Osteocyte (in vitro differentiated cells): ENCODE results near the gene RASAL2. TPM values are rescaled to one million over a fixed set of nuclear protein-coding genes. Genes with fewer than 3 reads are reported as not detected.

Source experiments
- DNase-seq: peaks from one replicate; pipeline ENCODE4 v3.0.0; 2021; ENCODE audit warnings: mixed read lengths; ENCODE audit not compliant: unreplicated experiment; ENCODE audit errors: extremely low spot score
- H3K27ac Mint-ChIP-seq: one replicate; pipeline ENCODE4 v1.8.0; 2021; ENCODE audit warnings: mild to moderate bottlenecking, mixed read lengths; ENCODE audit not compliant: unreplicated experiment
- H3K27me3 Mint-ChIP-seq: one replicate; pipeline ENCODE4 v1.8.0; 2021; ENCODE audit warnings: mixed read lengths; ENCODE audit not compliant: unreplicated experiment
- H3K36me3 Mint-ChIP-seq: one replicate; pipeline ENCODE4 v1.8.0; 2021; ENCODE audit warnings: mixed read lengths; ENCODE audit not compliant: unreplicated experiment
- H3K4me1 Mint-ChIP-seq: one replicate; pipeline ENCODE4 v1.8.0; 2021; ENCODE audit warnings: mixed read lengths; ENCODE audit not compliant: unreplicated experiment
- H3K4me3 Mint-ChIP-seq: one replicate; pipeline ENCODE4 v1.8.0; 2021; ENCODE audit warnings: mild to moderate bottlenecking, moderate library complexity, mixed read lengths; ENCODE audit not compliant: unreplicated experiment
- H3K9me3 Mint-ChIP-seq: one replicate; pipeline ENCODE4 v1.8.0; 2021; ENCODE audit warnings: mixed read lengths; ENCODE audit not compliant: unreplicated experiment
- CTCF ChIP-seq: fragments of 200-600 bp; sonication (generic); IDR thresholded peaks from 2 replicates; pipeline ENCODE4 v1.5.0; 2021; ENCODE audit warnings: antibody characterized with exemption, mild to moderate bottlenecking, moderate library complexity
- total RNA-seq: library from RNA; stranded (reverse); gene quantifications from 2 replicates; pipeline ENCODE4 v1.2.1, GENCODE V29; 2021

RASAL2 gene
- total RNA-seq, 1 donor from 2014 or later: 34.2 TPM

- Mint-ChIP-seq H3K4me1 (peaks cover 55% of the 10 kb centered on the region), H3K27me3 (no peaks in the 10 kb centered on the region), H3K4me3 (peak overlapping the region; percentile 91), H3K9me3 (no peaks in the 10 kb centered on the region), H3K36me3 (no peaks in the 10 kb centered on the region), H3K27ac (peak overlapping the region; percentile 93)
- no peak for DNase-seq
- TF ChIP-seq CTCF: peak; percentile 25
Observed at GRCh38 chr1:178092878-178093493, 918 bp upstream of the RASAL2 start.

GRCh38 chr1:178093494-178093950, 382 bp upstream of the RASAL2 start:
- peak; percentile 97 for DNase-seq
- no peaks in the 10 kb centered on the region for H3K27me3 Mint-ChIP-seq
- H3K4me1 Mint-ChIP-seq: peaks cover 60% of the 10 kb centered on the region
- H3K27ac Mint-ChIP-seq: peak overlapping the region; percentile 93
- H3K36me3 Mint-ChIP-seq: no peaks in the 10 kb centered on the region
- peak overlapping the region; percentile 91 for H3K4me3 Mint-ChIP-seq
- TF ChIP-seq CTCF: no peak
- no peaks in the 10 kb centered on the region for H3K9me3 Mint-ChIP-seq

GRCh38 chr1:178094739-178095645, 1.1 kb downstream of the RASAL2 start:
- Mint-ChIP-seq H3K9me3 (no peaks in the 10 kb centered on the region), H3K4me3 (peak overlapping the region; percentile 91), H3K27me3 (no peaks in the 10 kb centered on the region), H3K27ac (peak overlapping the region; percentile 80), H3K4me1 (peaks cover 69% of the 10 kb centered on the region), H3K36me3 (no peaks in the 10 kb centered on the region)
- peak; percentile 1 for TF ChIP-seq CTCF
- DNase-seq: no peak

- H3K9me3 Mint-ChIP-seq: no peaks in the 10 kb centered on the region
- H3K4me3 Mint-ChIP-seq: peak overlapping the region; percentile 91
- no peak for TF ChIP-seq CTCF
- H3K27me3 Mint-ChIP-seq: no peaks in the 10 kb centered on the region
- peak overlapping the region; percentile 80 for H3K27ac Mint-ChIP-seq
- peaks cover 77% of the 10 kb centered on the region for H3K4me1 Mint-ChIP-seq
- DNase-seq: no peak
- H3K36me3 Mint-ChIP-seq: no peaks in the 10 kb centered on the region
Observed at GRCh38 chr1:178096421-178096820, 2.5 kb downstream of the RASAL2 start.

- Mint-ChIP-seq H3K27me3 (no peaks in the 10 kb centered on the region), H3K27ac (peak overlapping the region; percentile 81), H3K4me3 (peak overlapping the region; percentile 24), H3K4me1 (peaks cover 69% of the 10 kb centered on the region), H3K36me3 (no peaks in the 10 kb centered on the region), H3K9me3 (no peaks in the 10 kb centered on the region)
- DNase-seq: no peak
- TF ChIP-seq CTCF: no peak
Observed at GRCh38 chr1:178098262-178098661, 4.4 kb downstream of the RASAL2 start.
